ENCODE results near the gene STK32C. TPM values are rescaled to one million over a fixed set of nuclear protein-coding genes. Genes with fewer than 3 reads are reported as not detected.

The STK32C gene
- total RNA-seq, 4 donors from 2014 or later, result 3.7 to 13.9 (median 6.7) TPM

GRCh38 chr10:132206806-132207535 is 100.8 kb downstream of the STK32C start:
- no peak overlapping the region for H3K4me3 ChIP-seq
- TF ChIP-seq CTCF (IDR thresholded peaks at IDR 0.05 in 4 of 5, conservative IDR thresholded peaks at IDR 0.05 in 1 of 5) (no peak), POLR2A (IDR thresholded peaks at IDR 0.05) (no peak)
- in situ Hi-C loops (cut with MboI; ENCODE audit: low sequenced_read_pairs in 4 of 4) (loop anchor here in 1 of 4 donors (25.0 kb wide), 1 partner anchor 255 kb away; no protein-coding TSS in a partner anchor), intact Hi-C loops (cut with DNase I; ENCODE audit: low total_unique reads) (no loop called here)
- H3K9me3 ChIP-seq, result no peaks in the 10 kb centered on the region
- no peaks in the 10 kb centered on the region for H3K36me3 ChIP-seq
- H3K27me3 ChIP-seq, result no peaks in the 10 kb centered on the region
- ATAC-seq, result no peak
- no peak overlapping the region for H3K27ac ChIP-seq
- no peak for DNase-seq
- H3K4me1 ChIP-seq, result no peaks in the 10 kb centered on the region

- ATAC-seq (no peak), DNase-seq (no peak)
- TF ChIP-seq POLR2A (IDR thresholded peaks at IDR 0.05) (no peak), CTCF (IDR thresholded peaks at IDR 0.05 in 4 of 5, conservative IDR thresholded peaks at IDR 0.05 in 1 of 5) (no peak)
- Histone ChIP-seq H3K9me3 (no peaks in the 10 kb centered on the region), H3K4me3 (no peak overlapping the region), H3K36me3 (no peaks in the 10 kb centered on the region), H3K27me3 (no peaks in the 10 kb centered on the region), H3K4me1 (no peaks in the 10 kb centered on the region), H3K27ac (no peak overlapping the region)
- in situ Hi-C loops (cut with MboI; ENCODE audit: low sequenced_read_pairs in 4 of 4), result loop anchor here in 1 of 4 donors (25.0 kb wide), 1 partner anchor 256 kb away; no protein-coding TSS in a partner anchor
- intact Hi-C loops (cut with DNase I; ENCODE audit: low total_unique reads), result no loop called here
Observed at GRCh38 chr10:132206377-132206745, 101.4 kb downstream of the STK32C start.

DNA sequence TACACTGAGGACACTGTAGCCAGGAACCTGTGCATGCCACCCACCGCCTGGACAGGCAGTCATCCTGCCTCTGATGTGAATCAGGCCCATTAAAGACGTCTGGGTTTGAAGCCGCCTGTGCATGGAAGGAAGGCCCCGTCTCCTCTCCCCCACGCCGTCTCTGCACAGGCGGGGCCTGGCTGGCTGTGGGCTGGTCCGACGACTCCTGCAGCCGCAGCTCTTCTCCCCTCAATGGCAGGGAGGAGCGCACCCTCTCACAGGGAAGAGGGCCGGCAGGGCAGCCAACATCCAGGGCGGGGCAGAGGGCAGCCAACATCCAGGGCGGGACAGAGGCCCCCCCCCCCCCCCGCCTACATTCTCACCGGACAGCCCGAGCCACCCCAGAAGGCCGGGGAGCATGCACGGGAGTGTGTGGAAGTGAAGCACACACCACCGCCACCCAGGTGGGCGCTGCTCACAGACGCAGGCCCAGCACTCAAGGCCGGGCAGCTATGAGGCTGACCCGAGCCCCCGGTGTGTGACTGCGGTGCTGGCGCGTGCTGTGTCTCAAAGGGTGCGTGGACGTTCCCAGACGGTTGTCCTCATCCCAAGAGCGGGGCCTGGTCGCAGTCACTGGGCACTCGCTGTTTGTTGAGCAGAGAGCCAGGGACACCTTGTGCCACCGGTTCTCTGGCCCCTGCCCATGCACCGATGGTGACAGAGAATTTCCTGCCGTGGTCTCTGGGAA is 101.9 kb downstream of the STK32C start:
- in situ Hi-C loops (cut with MboI; ENCODE audit: low sequenced_read_pairs in 4 of 4), result loop anchor here in 1 of 4 donors (25.0 kb wide), 1 partner anchor 256 kb away; no protein-coding TSS in a partner anchor
- ATAC-seq (no peak), DNase-seq (no peak)
- H3K4me1 ChIP-seq, result no peaks in the 10 kb centered on the region
- H3K27ac ChIP-seq, result no peak overlapping the region
- H3K4me3 ChIP-seq, result no peak overlapping the region
- TF ChIP-seq CTCF (IDR thresholded peaks at IDR 0.05 in 4 of 5, conservative IDR thresholded peaks at IDR 0.05 in 1 of 5), result no peak
- TF ChIP-seq POLR2A (IDR thresholded peaks at IDR 0.05), result no peak
- intact Hi-C loops (cut with DNase I; ENCODE audit: low total_unique reads), result no loop called here
- no peaks in the 10 kb centered on the region for H3K27me3 ChIP-seq
- no peaks in the 10 kb centered on the region for H3K9me3 ChIP-seq
- H3K36me3 ChIP-seq, result no peaks in the 10 kb centered on the region

DNA sequence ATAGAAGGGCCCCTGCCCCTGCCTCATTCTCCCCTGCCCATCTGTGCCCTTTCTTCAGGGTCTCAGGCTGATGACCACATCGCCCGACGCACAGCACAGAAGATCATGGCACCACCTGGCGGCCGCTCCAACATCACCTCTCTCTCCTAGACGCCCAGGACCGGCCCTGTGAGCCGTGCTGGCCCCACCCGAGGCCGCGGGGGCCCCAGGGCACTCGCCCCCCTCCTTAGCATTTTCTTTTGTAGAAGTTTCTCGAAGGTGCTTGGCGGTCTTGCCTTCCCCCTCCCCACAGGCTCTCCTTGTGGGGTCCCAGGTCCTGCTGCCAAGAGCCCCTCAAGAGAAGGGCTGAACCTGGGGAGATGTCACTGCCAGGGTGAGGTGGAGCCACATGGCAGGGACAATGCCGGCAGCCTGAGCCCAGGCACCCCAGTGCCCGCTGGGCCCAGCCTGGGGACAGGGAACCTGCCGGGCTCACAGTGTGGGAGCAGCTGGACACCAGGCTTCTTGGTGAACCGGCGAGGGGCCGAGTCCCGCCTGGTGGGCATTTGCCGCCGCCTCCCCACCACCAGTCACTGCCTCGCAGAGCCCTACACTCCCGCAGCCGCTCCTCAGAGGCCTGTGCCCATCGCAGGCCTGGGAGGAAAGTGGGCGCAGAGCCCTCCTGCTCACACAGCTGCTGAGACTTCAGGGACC is 102.8 kb downstream of the STK32C start:
- Histone ChIP-seq H3K9me3 (no peaks in the 10 kb centered on the region), H3K27ac (no peak overlapping the region), H3K4me1 (no peaks in the 10 kb centered on the region), H3K4me3 (no peak overlapping the region), H3K27me3 (no peaks in the 10 kb centered on the region), H3K36me3 (no peaks in the 10 kb centered on the region)
- no peak for TF ChIP-seq CTCF (IDR thresholded peaks at IDR 0.05 in 4 of 5, conservative IDR thresholded peaks at IDR 0.05 in 1 of 5)
- TF ChIP-seq POLR2A (IDR thresholded peaks at IDR 0.05), result no peak
- ATAC-seq, result no peak
- intact Hi-C loops (cut with DNase I; ENCODE audit: low total_unique reads), result no loop called here
- DNase-seq, result no peak
- in situ Hi-C loops (cut with MboI; ENCODE audit: low sequenced_read_pairs in 4 of 4), result loop anchor here in 1 of 4 donors (25.0 kb wide), 1 partner anchor 257 kb away; no protein-coding TSS in a partner anchor

All from gastrocnemius medialis (tissue), 4 donors.